OCI-LY7 (cell line): Measurements from ENCODE around the gene MOV10. TPM values are rescaled to one million over a fixed set of nuclear protein-coding genes. Genes with fewer than 3 reads are reported as not detected.

Source experiments
- BruUV-seq: library from RNA; stranded (reverse); fragments of 400-500 nt; replicated peaks from 2 replicates; lab custom pipeline; 2021; lab: Mats Ljungman, UMichigan
- CTCF ChIA-PET: fragments of 300-600 bp; sonication (Branson Sonifier 250); formaldehyde crosslinking; loops from one replicate; lab custom pipeline; 2022; ENCODE audit warnings: antibody characterized with exemption; ENCODE audit not compliant: unreplicated experiment; lab: Charles Lee
- POLR2A ChIA-PET: fragments of 300-600 bp; sonication (Branson Sonifier 250); formaldehyde crosslinking; loops from one replicate; lab custom pipeline; 2022; ENCODE audit warnings: antibody characterized with exemption; lab: Charles Lee
- DNase-seq: peaks from one replicate; pipeline ENCODE4 v3.0.0-alpha.2; 2015; ENCODE audit warnings: low spot score
- H2AFZ ChIP-seq: fragments of 200-600 bp; sonication (generic), shearing (Covaris generic); 2 replicates; pipeline ENCODE4 v1.6.1; 2014; ENCODE audit warnings: mild to moderate bottlenecking, antibody characterized with exemption, low read length, moderate library complexity
- H3K27ac ChIP-seq: fragments of 200-600 bp; sonication (generic); 2 replicates; pipeline ENCODE4 v1.5.1; 2014; ENCODE audit warnings: mixed run types, low read depth, mild to moderate bottlenecking, moderate library complexity, low read length, inconsistent platforms; ENCODE audit not compliant: poor library complexity, severe bottlenecking
- H3K36me3 ChIP-seq: fragments of 200-600 bp; sonication (generic); 2 replicates; pipeline ENCODE4 v1.6.1; 2014; ENCODE audit warnings: mild to moderate bottlenecking, antibody characterized with exemption, low read length, moderate library complexity, mixed read lengths; ENCODE audit not compliant: insufficient read depth
- H3K4me1 ChIP-seq: fragments of 200-600 bp; sonication (generic); 2 replicates; pipeline ENCODE4 v1.5.1; 2014; ENCODE audit warnings: mild to moderate bottlenecking, low read length; ENCODE audit not compliant: insufficient read depth, poor library complexity, severe bottlenecking
- H3K4me2 ChIP-seq: fragments of 200-600 bp; sonication (generic); 2 replicates; pipeline ENCODE4 v1.6.1; 2014; ENCODE audit warnings: mild to moderate bottlenecking, low read length
- H3K4me3 ChIP-seq: fragments of 200-600 bp; sonication (generic); 2 replicates; pipeline ENCODE4 v1.5.1; 2014; ENCODE audit warnings: mild to moderate bottlenecking, low read depth, low read length; ENCODE audit not compliant: poor library complexity, severe bottlenecking
- H3K79me2 ChIP-seq: fragments of 200-600 bp; sonication (generic); 2 replicates; pipeline ENCODE4 v1.6.1; 2016; ENCODE audit warnings: low read depth, mild to moderate bottlenecking, low read length, moderate library complexity, mixed read lengths; ENCODE audit not compliant: insufficient read depth
- H3K9me2 ChIP-seq: fragments of 200-600 bp; sonication (generic); 2 replicates; pipeline ENCODE4 v1.6.1; 2016; ENCODE audit warnings: mild to moderate bottlenecking, low read length, mixed read lengths; ENCODE audit not compliant: insufficient read depth
- H3K9me3 ChIP-seq: fragments of 200-600 bp; sonication (generic); 2 replicates; pipeline ENCODE4 v1.6.1; 2014; ENCODE audit warnings: mild to moderate bottlenecking, mixed run types, low read length, mixed read lengths
- H4K20me1 ChIP-seq: fragments of 200-600 bp; sonication (generic); 2 replicates; pipeline ENCODE4 v1.6.1; 2014; ENCODE audit warnings: mild to moderate bottlenecking, antibody characterized with exemption, low read length, moderate library complexity, mixed read lengths; ENCODE audit not compliant: insufficient read depth
- EZH2phosphoT487 ChIP-seq: fragments of 200-600 bp; sonication (generic); IDR thresholded peaks from 2 replicates; pipeline ENCODE4 v1.6.1; 2018; ENCODE audit warnings: low read depth, borderline replicate concordance, mild to moderate bottlenecking, mixed run types, antibody characterized with exemption, low read length, moderate library complexity, mixed read lengths
- intact Hi-C: fragments of 100-400 bp; cut with micrococcal nuclease; formaldehyde crosslinking; loops from one replicate; pipeline ENCODE4 v1.10.0; 2022; ENCODE audit not compliant: unreplicated experiment
- total RNA-seq, 2 experiments: library from RNA; depleted of rRNA in 1 of 2; stranded (reverse); fragments of >200 nt in 1 of 2; shearing (Covaris generic) in 1 of 2; gene quantifications; 2 replicates each; pipeline ENCODE4 v1.2.3, GENCODE V29; 2014 to 2022
- TF ChIP-seq, protein P1 (sequence below): fragments of 200-600 bp; sonication (generic); conservative IDR thresholded peaks from 2 replicates; pipeline ENCODE4 v1.5.1; 2014; ENCODE audit warnings: mild to moderate bottlenecking, antibody characterized with exemption, low read length, moderate library complexity, mixed read lengths

The MOV10 gene
- total RNA-seq, 2 experiments from 2014 or later, result 28.2 to 32.4 TPM

DNA sequence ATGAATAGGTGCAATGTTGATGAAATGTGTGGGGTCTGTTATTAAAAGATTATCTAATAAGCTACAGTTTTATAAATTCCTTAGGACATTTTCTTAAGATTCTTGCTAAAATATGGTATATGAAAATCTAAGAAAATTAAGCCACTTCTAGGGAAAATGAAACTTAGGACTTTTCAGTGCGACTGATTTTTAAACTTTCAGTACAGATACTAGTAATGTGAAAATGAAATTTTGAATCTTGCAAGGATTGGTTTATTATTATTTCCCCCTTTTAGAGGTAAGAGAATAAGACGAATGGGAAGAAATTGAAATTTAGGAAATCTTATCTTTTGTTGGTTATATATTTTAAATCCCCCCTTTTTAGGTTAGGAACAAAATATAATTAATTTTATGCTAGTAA lies 38.4 kb upstream of the MOV10 start:
- peaks cover 78% of the 10 kb centered on the region for H3K36me3 ChIP-seq
- peaks cover 87% of the 10 kb centered on the region for H3K79me2 ChIP-seq
- no peak overlapping the region for H3K27ac ChIP-seq
- no peaks in the 10 kb centered on the region for H3K9me2 ChIP-seq
- H4K20me1 ChIP-seq, result peaks cover 49% of the 10 kb centered on the region
- no peak overlapping the region; the same call in 1 of the 2 replicates for H3K4me2 ChIP-seq
- TF ChIP-seq EZH2phosphoT487, result no peak
- TF ChIP-seq, protein P1, sequence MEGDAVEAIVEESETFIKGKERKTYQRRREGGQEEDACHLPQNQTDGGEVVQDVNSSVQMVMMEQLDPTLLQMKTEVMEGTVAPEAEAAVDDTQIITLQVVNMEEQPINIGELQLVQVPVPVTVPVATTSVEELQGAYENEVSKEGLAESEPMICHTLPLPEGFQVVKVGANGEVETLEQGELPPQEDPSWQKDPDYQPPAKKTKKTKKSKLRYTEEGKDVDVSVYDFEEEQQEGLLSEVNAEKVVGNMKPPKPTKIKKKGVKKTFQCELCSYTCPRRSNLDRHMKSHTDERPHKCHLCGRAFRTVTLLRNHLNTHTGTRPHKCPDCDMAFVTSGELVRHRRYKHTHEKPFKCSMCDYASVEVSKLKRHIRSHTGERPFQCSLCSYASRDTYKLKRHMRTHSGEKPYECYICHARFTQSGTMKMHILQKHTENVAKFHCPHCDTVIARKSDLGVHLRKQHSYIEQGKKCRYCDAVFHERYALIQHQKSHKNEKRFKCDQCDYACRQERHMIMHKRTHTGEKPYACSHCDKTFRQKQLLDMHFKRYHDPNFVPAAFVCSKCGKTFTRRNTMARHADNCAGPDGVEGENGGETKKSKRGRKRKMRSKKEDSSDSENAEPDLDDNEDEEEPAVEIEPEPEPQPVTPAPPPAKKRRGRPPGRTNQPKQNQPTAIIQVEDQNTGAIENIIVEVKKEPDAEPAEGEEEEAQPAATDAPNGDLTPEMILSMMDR, result no peak
- H3K4me1 ChIP-seq, result peaks cover 31% of the 10 kb centered on the region
- peaks cover 4% of the 10 kb centered on the region; the same call in 1 of the 2 replicates for H3K9me3 ChIP-seq
- H2AFZ ChIP-seq, result no peak overlapping the region
- BruUV-seq, result no TSS peak
- H3K4me3 ChIP-seq, result no peak overlapping the region
- no peak for DNase-seq
- intact Hi-C loops, result no loop called here
- POLR2A ChIA-PET, result interaction anchor here (0.6 to 2.3 kb wide), 7 partner anchors 8 to 242 kb away, joined by 3 to 5 read pairs (median 4); no protein-coding TSS in a partner anchor
- CTCF ChIA-PET, result no interaction called here

DNA sequence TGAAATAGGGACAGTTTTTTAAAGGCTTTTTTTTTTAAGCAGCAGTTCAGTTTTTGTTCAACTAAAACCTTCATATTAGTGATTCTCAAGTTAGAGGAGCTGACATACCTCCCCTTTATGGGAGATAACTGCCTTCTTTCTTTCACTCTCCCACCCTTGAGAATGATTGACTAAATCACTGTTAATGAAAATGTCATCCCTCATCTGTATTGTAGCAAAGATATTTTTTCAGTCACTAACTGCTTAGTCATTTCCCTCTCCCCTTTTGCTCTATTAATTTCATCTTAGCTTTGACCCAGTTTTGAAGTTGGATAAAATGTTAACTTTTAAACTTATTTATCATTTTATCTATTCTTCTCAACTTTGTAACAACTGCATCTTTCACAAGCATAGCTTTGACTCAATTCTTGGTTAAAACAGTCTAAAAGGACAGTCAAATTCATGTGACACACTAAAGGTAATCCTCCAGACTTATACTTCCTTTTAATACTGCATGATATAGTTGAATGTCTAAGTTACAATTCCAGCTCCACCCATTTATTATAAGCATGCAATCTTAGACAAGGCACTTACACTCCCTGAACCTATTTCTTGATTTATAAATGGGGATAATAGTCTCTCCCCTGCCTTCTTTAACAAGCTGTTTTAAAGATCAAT lies 37.7 kb upstream of the MOV10 start:
- Histone ChIP-seq H3K9me3 (peaks cover 4% of the 10 kb centered on the region; the same call in 1 of the 2 replicates), H3K27ac (no peak overlapping the region), H3K4me1 (peaks cover 31% of the 10 kb centered on the region), H3K4me3 (no peak overlapping the region), H3K79me2 (peaks cover 87% of the 10 kb centered on the region), H4K20me1 (peaks cover 48% of the 10 kb centered on the region), H2AFZ (no peak overlapping the region), H3K9me2 (no peaks in the 10 kb centered on the region), H3K4me2 (no peak overlapping the region), H3K36me3 (peaks cover 71% of the 10 kb centered on the region)
- DNase-seq, result no peak
- POLR2A ChIA-PET, result interaction anchor here (0.7 to 1.5 kb wide), 9 partner anchors 7 to 695 kb away, joined by 3 to 7 read pairs (median 3); partner anchors contain the start of genes CAPZA1 and ST7L
- BruUV-seq, result no TSS peak
- TF ChIP-seq, protein P1, result no peak
- TF ChIP-seq EZH2phosphoT487, result no peak
- intact Hi-C loops, result no loop called here
- CTCF ChIA-PET, result no interaction called here
